ENCODE data around the gene IRX3.
"Not testable (repeated sequence)": the region's sequence is repeated elsewhere in the genome, so short reads cannot be mapped to it uniquely, and the experiment has no call there.

IRX3 gene

GRCh38 chr16:54253118-54253517 lies 33.5 kb downstream of the IRX3 start:
- H3K36me3 ChIP-seq (ENCODE audit: control insufficient read depth, insufficient read depth, low read length): no peaks in the 10 kb centered on the region

GRCh38 chr16:54248863-54249710 lies 37.5 kb downstream of the IRX3 start:
- Histone ChIP-seq H3K9ac (no peak overlapping the region), H3K36me3 (ENCODE audit: control insufficient read depth, insufficient read depth, low read length) (no peaks in the 10 kb centered on the region), H3K4me3 (ENCODE audit: low read depth, low read length) (no peak overlapping the region), H3K9me3 (ENCODE audit: control insufficient read depth, low read length) (no peaks in the 10 kb centered on the region), H3K79me2 (no peaks in the 10 kb centered on the region), H3K4me2 (ENCODE audit: low read length) (no peak overlapping the region), H3K27ac (no peak overlapping the region), H3K4me1 (no peaks in the 10 kb centered on the region), H2AFZ (no peak overlapping the region), H3K27me3 (ENCODE audit: control insufficient read depth, insufficient read depth, low read length) (no peaks in the 10 kb centered on the region)
- no peak for TF ChIP-seq CTCF (IDR thresholded peaks at IDR 0.05)

More at GRCh38 chr16:54253118-54253517, 33.5 kb downstream of the IRX3 start:
- Histone ChIP-seq H2AFZ (no peak overlapping the region), H3K27me3 (ENCODE audit: control insufficient read depth, insufficient read depth, low read length) (no peaks in the 10 kb centered on the region), H3K4me1 (no peaks in the 10 kb centered on the region), H3K27ac (no peak overlapping the region), H3K9me3 (ENCODE audit: control insufficient read depth, low read length) (no peaks in the 10 kb centered on the region), H3K79me2 (no peaks in the 10 kb centered on the region), H3K4me3 (ENCODE audit: low read depth, low read length) (no peak overlapping the region), H3K4me2 (ENCODE audit: low read length) (no peak overlapping the region), H3K9ac (no peak overlapping the region)
- no peak for TF ChIP-seq CTCF (IDR thresholded peaks at IDR 0.05)

GRCh38 chr16:54247705-54248104 lies 38.9 kb downstream of the IRX3 start:
- not testable (repeated sequence) for H3K4me2 ChIP-seq (ENCODE audit: low read length); H3K4me3 ChIP-seq (ENCODE audit: low read depth, low read length); H3K27me3 ChIP-seq (ENCODE audit: control insufficient read depth, insufficient read depth, low read length); H3K79me2 ChIP-seq; H2AFZ ChIP-seq; H3K9me3 ChIP-seq (ENCODE audit: control insufficient read depth, low read length); H3K9ac ChIP-seq; H3K4me1 ChIP-seq; H3K27ac ChIP-seq; H3K36me3 ChIP-seq (ENCODE audit: control insufficient read depth, insufficient read depth, low read length)

- H3K27me3 ChIP-seq (ENCODE audit: control insufficient read depth, insufficient read depth, low read length): no peaks in the 10 kb centered on the region
- no peak overlapping the region for H3K9ac ChIP-seq
- H3K4me1 ChIP-seq: no peaks in the 10 kb centered on the region
- H3K4me2 ChIP-seq (ENCODE audit: low read length): no peak overlapping the region
- no peaks in the 10 kb centered on the region for H3K79me2 ChIP-seq
- no peak for TF ChIP-seq CTCF (IDR thresholded peaks at IDR 0.05)
- no peak overlapping the region for H2AFZ ChIP-seq
- no peaks in the 10 kb centered on the region for H3K9me3 ChIP-seq (ENCODE audit: control insufficient read depth, low read length)
- no peak overlapping the region for H3K27ac ChIP-seq
- H3K36me3 ChIP-seq (ENCODE audit: control insufficient read depth, insufficient read depth, low read length): no peaks in the 10 kb centered on the region
- no peak overlapping the region for H3K4me3 ChIP-seq (ENCODE audit: low read depth, low read length)
These were observed 40.1 kb downstream of the IRX3 start for GRCh38 chr16:54246454-54246821.

- no peak for TF ChIP-seq CTCF (IDR thresholded peaks at IDR 0.05)
- no peaks in the 10 kb centered on the region for H3K27me3 ChIP-seq (ENCODE audit: control insufficient read depth, insufficient read depth, low read length)
- no peak overlapping the region for H3K27ac ChIP-seq
- no peaks in the 10 kb centered on the region for H3K4me1 ChIP-seq
- no peak overlapping the region for H3K4me2 ChIP-seq (ENCODE audit: low read length)
- no peak overlapping the region for H3K4me3 ChIP-seq (ENCODE audit: low read depth, low read length)
- H3K79me2 ChIP-seq: no peaks in the 10 kb centered on the region
- no peak overlapping the region for H3K9ac ChIP-seq
- H3K36me3 ChIP-seq (ENCODE audit: control insufficient read depth, insufficient read depth, low read length): no peaks in the 10 kb centered on the region
- no peaks in the 10 kb centered on the region for H3K9me3 ChIP-seq (ENCODE audit: control insufficient read depth, low read length)
- H2AFZ ChIP-seq: no peak overlapping the region
These were observed 40.7 kb downstream of the IRX3 start for GRCh38 chr16:54245788-54246453.

Measured in parathyroid adenoma (tissue), 2 donors.